NCI-H2196 treated with DMSO at 0.1 percent for 48 hours (cell line): Measurements from ENCODE around the gene FXYD6.
A peak's percentile ranks its signal among the peaks of the same experiment; 100 is the strongest.
"Not testable (repeated sequence)": the region's sequence is repeated elsewhere in the genome, so short reads cannot be mapped to it uniquely, and the experiment has no call there.

ENCODE experiments used
- DNase-seq: peaks from one replicate; lab custom pipeline; 2025; ENCODE audit not compliant: unreplicated experiment; lab: John Stamatoyannopoulos, UW

The FXYD6 gene

GRCh38 chr11:117876341-117877119 lies at the start of gene FXYD6:
Gene FXYD6, minus strand, starts transcription at chr11:117876658. Its CDS starts 33,882 bp downstream, at chr11:117842776.
- peak; percentile 40 for DNase-seq

GRCh38 chr11:117926166-117926565 lies 49.7 kb upstream of the FXYD6 start:
- not testable (repeated sequence) for DNase-seq

GRCh38 chr11:117925198-117925925 lies 48.9 kb upstream of the FXYD6 start:
- DNase-seq, result no peak

GRCh38 chr11:117924631-117925170 lies 48.2 kb upstream of the FXYD6 start:
- DNase-seq, result no peak

GRCh38 chr11:117923773-117924172 lies 47.3 kb upstream of the FXYD6 start:
- no peak for DNase-seq

- DNase-seq, result no peak
Observed at GRCh38 chr11:117923275-117923674, 46.8 kb upstream of the FXYD6 start.

GRCh38 chr11:117921893-117922292 lies 45.4 kb upstream of the FXYD6 start:
- no peak for DNase-seq

- DNase-seq, result no peak
Observed at GRCh38 chr11:117921456-117921855, 45.0 kb upstream of the FXYD6 start.

GRCh38 chr11:117919781-117920221 lies 43.3 kb upstream of the FXYD6 start:
- DNase-seq, result no peak

- DNase-seq, result no peak
Observed at GRCh38 chr11:117919341-117919740, 42.9 kb upstream of the FXYD6 start.

- DNase-seq, result no peak
Observed at GRCh38 chr11:117918366-117919255, 42.2 kb upstream of the FXYD6 start.

GRCh38 chr11:117917591-117918151 lies 41.2 kb upstream of the FXYD6 start:
- DNase-seq, result no peak

GRCh38 chr11:117916956-117917355 lies 40.5 kb upstream of the FXYD6 start:
- no peak for DNase-seq

- DNase-seq, result no peak
Observed at GRCh38 chr11:117915672-117916235, 39.3 kb upstream of the FXYD6 start.

GRCh38 chr11:117914991-117915618 lies 38.6 kb upstream of the FXYD6 start:
- DNase-seq, result no peak

- DNase-seq, result no peak
Observed at GRCh38 chr11:117914398-117914761, 37.9 kb upstream of the FXYD6 start.

- no peak for DNase-seq
Observed at GRCh38 chr11:117913736-117914397, 37.4 kb upstream of the FXYD6 start.

- no peak for DNase-seq
Observed at GRCh38 chr11:117912497-117912896, 36.0 kb upstream of the FXYD6 start.

GRCh38 chr11:117911694-117912093 lies 35.2 kb upstream of the FXYD6 start:
- DNase-seq, result no peak
